KMS-11 (cell line): ENCODE data around the gene PATJ.

Source experiments
- H2AFZ ChIP-seq: fragments of 200-600 bp; sonication (generic); 2 replicates; pipeline ENCODE4 v1.6.1; 2016; ENCODE audit warnings: antibody characterized with exemption, mixed run types, low read depth
- H3K27ac ChIP-seq: fragments of 200-600 bp; sonication (generic); 2 replicates; pipeline ENCODE4 v1.6.1; 2016; ENCODE audit warnings: mild to moderate bottlenecking, mixed run types
- H3K27me3 ChIP-seq: fragments of 200-600 bp; sonication (generic); 2 replicates; pipeline ENCODE4 v1.6.1; 2017; ENCODE audit warnings: mild to moderate bottlenecking, low read depth, mixed run types, moderate library complexity; ENCODE audit not compliant: insufficient read depth
- H3K36me3 ChIP-seq: fragments of 200-600 bp; sonication (generic); 2 replicates; pipeline ENCODE4 v1.6.1; 2017; ENCODE audit warnings: mild to moderate bottlenecking, mixed run types; ENCODE audit not compliant: insufficient read depth
- H3K4me1 ChIP-seq: fragments of 200-600 bp; sonication (generic); 2 replicates; pipeline ENCODE4 v1.6.1; 2016; ENCODE audit warnings: mild to moderate bottlenecking, low read depth, mixed run types; ENCODE audit not compliant: poor library complexity, severe bottlenecking
- H3K4me2 ChIP-seq: fragments of 200-600 bp; sonication (generic); 2 replicates; pipeline ENCODE4 v1.7.0; 2016; ENCODE audit warnings: mild to moderate bottlenecking, mixed run types
- H3K4me3 ChIP-seq: fragments of 200-600 bp; sonication (generic); IDR thresholded peaks from 2 replicates; pipeline ENCODE4 v1.6.1; 2017; ENCODE audit warnings: low read depth, low read length, mixed read lengths; ENCODE audit not compliant: insufficient read depth
- H3K79me2 ChIP-seq: fragments of 200-600 bp; sonication (generic); 2 replicates; pipeline ENCODE4 v1.6.1; 2016; ENCODE audit warnings: low read depth, mixed run types; ENCODE audit not compliant: insufficient read depth
- H3K9ac ChIP-seq: fragments of 200-600 bp; sonication (generic); 2 replicates; pipeline ENCODE4 v1.6.1; 2016; ENCODE audit warnings: mild to moderate bottlenecking, mixed run types
- H4K20me1 ChIP-seq: fragments of 200-600 bp; sonication (generic); 2 replicates; pipeline ENCODE4 v1.6.1; 2016; ENCODE audit warnings: mild to moderate bottlenecking, mixed run types; ENCODE audit not compliant: insufficient read depth
- TF ChIP-seq, protein P1 (sequence below): fragments of 200-600 bp; sonication (generic); conservative IDR thresholded peaks from 2 replicates; pipeline ENCODE4 v1.6.1; 2017; ENCODE audit warnings: low read depth, mild to moderate bottlenecking, antibody characterized with exemption, low read length, moderate library complexity, mixed read lengths

PATJ gene

DNA sequence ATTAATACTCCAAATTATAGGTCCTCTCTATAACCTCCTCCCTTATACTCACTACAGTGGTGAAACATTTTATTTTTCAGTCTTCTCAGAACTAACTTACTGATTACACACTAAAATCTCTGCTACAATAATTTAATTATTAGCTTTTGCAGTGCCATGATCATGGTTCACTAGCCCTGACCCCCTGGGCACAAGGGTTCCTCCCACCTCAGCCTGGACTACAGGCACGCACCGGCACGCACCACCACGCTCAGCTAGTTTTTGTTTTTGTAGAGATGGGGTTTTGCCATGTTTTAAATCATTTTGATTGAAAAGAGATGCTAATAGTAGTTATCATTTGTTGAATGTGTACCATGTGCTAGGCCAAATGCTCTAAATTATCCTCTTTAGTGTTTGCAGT is 6.3 kb downstream of the PATJ start:
- no peaks in the 10 kb centered on the region for H3K27me3 ChIP-seq
- H3K27ac ChIP-seq, result no peak overlapping the region
- no peaks in the 10 kb centered on the region for H3K79me2 ChIP-seq
- peaks cover 8% of the 10 kb centered on the region for H3K4me1 ChIP-seq
- TF ChIP-seq, protein P1, sequence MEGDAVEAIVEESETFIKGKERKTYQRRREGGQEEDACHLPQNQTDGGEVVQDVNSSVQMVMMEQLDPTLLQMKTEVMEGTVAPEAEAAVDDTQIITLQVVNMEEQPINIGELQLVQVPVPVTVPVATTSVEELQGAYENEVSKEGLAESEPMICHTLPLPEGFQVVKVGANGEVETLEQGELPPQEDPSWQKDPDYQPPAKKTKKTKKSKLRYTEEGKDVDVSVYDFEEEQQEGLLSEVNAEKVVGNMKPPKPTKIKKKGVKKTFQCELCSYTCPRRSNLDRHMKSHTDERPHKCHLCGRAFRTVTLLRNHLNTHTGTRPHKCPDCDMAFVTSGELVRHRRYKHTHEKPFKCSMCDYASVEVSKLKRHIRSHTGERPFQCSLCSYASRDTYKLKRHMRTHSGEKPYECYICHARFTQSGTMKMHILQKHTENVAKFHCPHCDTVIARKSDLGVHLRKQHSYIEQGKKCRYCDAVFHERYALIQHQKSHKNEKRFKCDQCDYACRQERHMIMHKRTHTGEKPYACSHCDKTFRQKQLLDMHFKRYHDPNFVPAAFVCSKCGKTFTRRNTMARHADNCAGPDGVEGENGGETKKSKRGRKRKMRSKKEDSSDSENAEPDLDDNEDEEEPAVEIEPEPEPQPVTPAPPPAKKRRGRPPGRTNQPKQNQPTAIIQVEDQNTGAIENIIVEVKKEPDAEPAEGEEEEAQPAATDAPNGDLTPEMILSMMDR, result no peak
- no peak overlapping the region for H3K4me3 ChIP-seq
- H3K36me3 ChIP-seq, result no peaks in the 10 kb centered on the region
- no peaks in the 10 kb centered on the region for H4K20me1 ChIP-seq
- H3K9ac ChIP-seq, result no peak overlapping the region
- H3K4me2 ChIP-seq, result no peak overlapping the region
- no peak overlapping the region for H2AFZ ChIP-seq

DNA sequence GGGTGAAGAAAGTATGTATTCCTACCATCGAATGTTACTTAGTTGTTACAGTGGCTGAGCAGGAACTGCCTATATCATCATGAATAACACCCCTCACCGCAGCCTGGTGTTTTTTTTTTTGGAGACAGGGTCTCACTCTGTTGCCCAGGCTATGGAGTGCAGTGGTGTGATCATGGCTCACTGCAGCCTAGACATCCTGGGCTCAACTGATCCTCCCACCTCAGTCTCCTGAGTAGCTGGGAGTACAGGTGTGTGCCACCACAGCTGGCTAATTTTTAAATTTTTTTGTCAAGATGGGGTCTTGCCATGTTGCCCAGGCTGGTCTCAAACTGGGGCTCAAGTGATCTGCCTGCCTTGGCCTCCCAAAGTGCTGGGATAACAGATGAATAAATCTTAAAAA is 7.3 kb downstream of the PATJ start:
- Histone ChIP-seq H3K4me3 (no peak overlapping the region), H4K20me1 (no peaks in the 10 kb centered on the region), H3K27me3 (no peaks in the 10 kb centered on the region), H3K9ac (no peak overlapping the region), H2AFZ (no peak overlapping the region), H3K79me2 (no peaks in the 10 kb centered on the region), H3K4me2 (no peak overlapping the region), H3K4me1 (peaks cover 8% of the 10 kb centered on the region), H3K27ac (no peak overlapping the region), H3K36me3 (no peaks in the 10 kb centered on the region)
- TF ChIP-seq, protein P1, result no peak

DNA sequence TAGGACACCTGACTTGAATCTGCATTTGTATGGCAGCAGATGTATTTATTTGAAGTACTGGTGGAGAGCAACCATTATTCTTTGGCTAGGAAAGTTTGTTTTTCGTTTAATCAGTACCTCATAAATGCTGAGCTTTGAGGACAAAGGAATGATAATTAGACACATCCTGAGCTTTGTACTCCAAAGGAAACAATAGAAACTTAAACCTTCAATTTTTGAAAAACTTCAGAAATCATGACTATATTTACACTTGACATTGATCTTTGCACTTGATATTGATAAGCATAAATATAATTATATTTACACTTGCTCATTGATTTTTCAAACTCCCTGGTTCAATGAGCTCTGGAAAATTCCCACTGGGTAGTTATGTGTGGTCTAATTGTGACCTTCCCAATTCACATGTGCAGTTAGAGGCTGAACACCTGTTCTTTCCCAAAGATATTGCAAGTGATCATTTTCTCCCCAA is 10.7 kb downstream of the PATJ start:
- Histone ChIP-seq H3K4me3 (no peak overlapping the region), H3K9ac (no peak overlapping the region), H3K27ac (no peak overlapping the region), H3K27me3 (no peaks in the 10 kb centered on the region), H3K4me2 (no peak overlapping the region), H3K4me1 (no peaks in the 10 kb centered on the region), H4K20me1 (no peaks in the 10 kb centered on the region), H2AFZ (no peak overlapping the region), H3K79me2 (no peaks in the 10 kb centered on the region), H3K36me3 (no peaks in the 10 kb centered on the region)
- TF ChIP-seq, protein P1, result no peak

DNA sequence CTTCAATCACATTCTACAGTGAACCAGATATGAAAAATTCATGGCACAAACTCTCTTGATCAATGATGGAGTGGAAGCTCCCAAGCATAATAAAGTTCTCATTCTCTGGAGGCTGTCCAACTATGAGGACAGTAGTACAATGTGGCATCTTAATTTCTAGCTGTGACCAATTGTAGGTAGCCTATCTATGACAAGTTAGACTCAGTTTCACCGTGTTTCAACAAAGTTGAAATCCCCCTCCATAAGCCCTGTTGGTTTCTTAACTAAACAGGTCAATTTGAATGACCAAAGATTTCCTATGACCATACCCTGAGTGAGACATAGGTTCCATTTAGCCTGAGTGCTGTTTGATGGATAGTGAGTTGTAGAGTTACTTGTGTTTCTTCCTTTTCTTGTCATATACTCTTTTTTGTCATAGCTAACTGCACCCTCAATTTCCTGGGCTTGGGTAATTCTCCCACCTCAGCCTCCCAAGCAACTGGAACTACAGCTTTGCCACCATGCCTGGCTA is 11.8 kb downstream of the PATJ start:
- no peak overlapping the region for H3K27ac ChIP-seq
- H3K9ac ChIP-seq, result no peak overlapping the region
- H4K20me1 ChIP-seq, result no peaks in the 10 kb centered on the region
- no peaks in the 10 kb centered on the region for H3K4me1 ChIP-seq
- TF ChIP-seq, protein P1, result no peak
- no peaks in the 10 kb centered on the region for H3K79me2 ChIP-seq
- no peak overlapping the region for H3K4me3 ChIP-seq
- H3K27me3 ChIP-seq, result no peaks in the 10 kb centered on the region
- no peak overlapping the region for H3K4me2 ChIP-seq
- no peaks in the 10 kb centered on the region for H3K36me3 ChIP-seq
- H2AFZ ChIP-seq, result no peak overlapping the region
